T-helper 2 cell treated with Interferon-gamma antibody and Interleukin-4, amounts not matched to agents 5 μg/mL and 100 μg/mL, for 36 hours (primary cell): ENCODE results near the gene SURF6.

ENCODE experiments used
- DNase-seq: peaks from one replicate; pipeline ENCODE4 v3.0.0; 2021; ENCODE audit warnings: low spot score
- H3K27ac Mint-ChIP-seq: one replicate; pipeline ENCODE4 v1.8.0; 2021; ENCODE audit warnings: mild to moderate bottlenecking, mixed read lengths
- H3K27me3 Mint-ChIP-seq: one replicate; pipeline ENCODE4 v1.8.0; 2021; ENCODE audit warnings: low read depth, mixed read lengths
- H3K36me3 Mint-ChIP-seq: one replicate; pipeline ENCODE4 v1.8.0; 2021; ENCODE audit warnings: low read depth, mixed read lengths
- H3K4me1 Mint-ChIP-seq: one replicate; pipeline ENCODE4 v1.8.0; 2021; ENCODE audit warnings: low read depth, mixed read lengths
- H3K4me3 Mint-ChIP-seq: one replicate; pipeline ENCODE4 v1.8.0; 2022; ENCODE audit warnings: mild to moderate bottlenecking, moderate library complexity, mixed read lengths
- H3K9me3 Mint-ChIP-seq: one replicate; pipeline ENCODE4 v1.8.0; 2021; ENCODE audit warnings: mixed read lengths

SURF6 gene

GRCh38 chr9:133374612-133375115 is 38.7 kb upstream of the SURF6 start:
- peaks cover 44% of the 10 kb centered on the region for H3K36me3 Mint-ChIP-seq
- peak overlapping the region; percentile 98 for H3K27ac Mint-ChIP-seq
- H3K4me1 Mint-ChIP-seq: peaks cover 43% of the 10 kb centered on the region
- peak; percentile 39 for DNase-seq
- no peaks in the 10 kb centered on the region for H3K9me3 Mint-ChIP-seq
- H3K27me3 Mint-ChIP-seq: peaks cover 5% of the 10 kb centered on the region
- peak overlapping the region; percentile 89 for H3K4me3 Mint-ChIP-seq

- Mint-ChIP-seq H3K27ac (peak overlapping the region; percentile 85), H3K36me3 (peaks cover 57% of the 10 kb centered on the region), H3K4me3 (peak overlapping the region; percentile 67), H3K4me1 (peaks cover 49% of the 10 kb centered on the region), H3K9me3 (no peaks in the 10 kb centered on the region), H3K27me3 (peaks cover under 1% of the 10 kb centered on the region)
- no peak for DNase-seq
Observed at GRCh38 chr9:133372144-133372543, 36.2 kb upstream of the SURF6 start.

GRCh38 chr9:133371261-133371711 is 35.3 kb upstream of the SURF6 start:
- peak; percentile 87 for DNase-seq
- H3K4me3 Mint-ChIP-seq: peak overlapping the region; percentile 67
- peaks cover 61% of the 10 kb centered on the region for H3K36me3 Mint-ChIP-seq
- H3K4me1 Mint-ChIP-seq: peaks cover 50% of the 10 kb centered on the region
- no peaks in the 10 kb centered on the region for H3K27me3 Mint-ChIP-seq
- no peaks in the 10 kb centered on the region for H3K9me3 Mint-ChIP-seq
- peak overlapping the region; percentile 85 for H3K27ac Mint-ChIP-seq

GRCh38 chr9:133370685-133371084 is 34.7 kb upstream of the SURF6 start:
- H3K36me3 Mint-ChIP-seq: peaks cover 67% of the 10 kb centered on the region
- H3K9me3 Mint-ChIP-seq: no peaks in the 10 kb centered on the region
- peaks cover 50% of the 10 kb centered on the region for H3K4me1 Mint-ChIP-seq
- peak overlapping the region; percentile 85 for H3K27ac Mint-ChIP-seq
- no peak for DNase-seq
- H3K27me3 Mint-ChIP-seq: no peaks in the 10 kb centered on the region
- peak overlapping the region; percentile 67 for H3K4me3 Mint-ChIP-seq

GRCh38 chr9:133369933-133370332 is 33.9 kb upstream of the SURF6 start:
- peak overlapping the region; percentile 67 for H3K4me3 Mint-ChIP-seq
- H3K27ac Mint-ChIP-seq: peak overlapping the region; percentile 85
- H3K36me3 Mint-ChIP-seq: peaks cover 70% of the 10 kb centered on the region
- no peaks in the 10 kb centered on the region for H3K9me3 Mint-ChIP-seq
- H3K27me3 Mint-ChIP-seq: no peaks in the 10 kb centered on the region
- DNase-seq: no peak
- H3K4me1 Mint-ChIP-seq: peaks cover 50% of the 10 kb centered on the region

- peaks cover 50% of the 10 kb centered on the region for H3K4me1 Mint-ChIP-seq
- H3K4me3 Mint-ChIP-seq: peak overlapping the region; percentile 67
- H3K27ac Mint-ChIP-seq: peak overlapping the region; percentile 85
- DNase-seq: no peak
- H3K36me3 Mint-ChIP-seq: peaks cover 66% of the 10 kb centered on the region
- no peaks in the 10 kb centered on the region for H3K9me3 Mint-ChIP-seq
- H3K27me3 Mint-ChIP-seq: no peaks in the 10 kb centered on the region
Observed at GRCh38 chr9:133369422-133369821, 33.4 kb upstream of the SURF6 start.

- Mint-ChIP-seq H3K9me3 (no peaks in the 10 kb centered on the region), H3K4me1 (peaks cover 49% of the 10 kb centered on the region)
- DNase-seq: no peak
Observed at GRCh38 chr9:133368249-133368881, 32.4 kb upstream of the SURF6 start.

GRCh38 chr9:133367778-133368177 is 31.8 kb upstream of the SURF6 start:
- H3K27ac Mint-ChIP-seq: no peak overlapping the region
- H3K4me1 Mint-ChIP-seq: peaks cover 44% of the 10 kb centered on the region

More at GRCh38 chr9:133368249-133368881, 32.4 kb upstream of the SURF6 start:
- Mint-ChIP-seq H3K36me3 (peaks cover 70% of the 10 kb centered on the region), H3K27me3 (no peaks in the 10 kb centered on the region), H3K27ac (peak overlapping the region; percentile 85), H3K4me3 (peak overlapping the region; percentile 67)

GRCh38 chr9:133367221-133367620 is 31.2 kb upstream of the SURF6 start:
- Mint-ChIP-seq H3K4me1 (peaks cover 40% of the 10 kb centered on the region), H3K36me3 (peaks cover 67% of the 10 kb centered on the region), H3K27ac (peak overlapping the region; percentile 36), H3K27me3 (no peaks in the 10 kb centered on the region), H3K4me3 (no peak overlapping the region), H3K9me3 (no peaks in the 10 kb centered on the region)
- no peak for DNase-seq

More at GRCh38 chr9:133367778-133368177, 31.8 kb upstream of the SURF6 start:
- H3K9me3 Mint-ChIP-seq: no peaks in the 10 kb centered on the region
- no peaks in the 10 kb centered on the region for H3K27me3 Mint-ChIP-seq
- H3K4me3 Mint-ChIP-seq: no peak overlapping the region
- peaks cover 70% of the 10 kb centered on the region for H3K36me3 Mint-ChIP-seq
- no peak for DNase-seq

GRCh38 chr9:133366435-133366834 is 30.4 kb upstream of the SURF6 start:
- peaks cover 71% of the 10 kb centered on the region for H3K36me3 Mint-ChIP-seq
- H3K9me3 Mint-ChIP-seq: no peaks in the 10 kb centered on the region
- peaks cover 36% of the 10 kb centered on the region for H3K4me1 Mint-ChIP-seq
- no peaks in the 10 kb centered on the region for H3K27me3 Mint-ChIP-seq
- H3K27ac Mint-ChIP-seq: no peak overlapping the region
- no peak overlapping the region for H3K4me3 Mint-ChIP-seq
- no peak for DNase-seq

- Mint-ChIP-seq H3K9me3 (no peaks in the 10 kb centered on the region), H3K27ac (peak overlapping the region; percentile 21), H3K36me3 (peaks cover 55% of the 10 kb centered on the region), H3K4me1 (peaks cover 17% of the 10 kb centered on the region), H3K27me3 (no peaks in the 10 kb centered on the region), H3K4me3 (no peak overlapping the region)
- DNase-seq: no peak
Observed at GRCh38 chr9:133362359-133363044, 26.5 kb upstream of the SURF6 start.

- H3K36me3 Mint-ChIP-seq: peaks cover 52% of the 10 kb centered on the region
- H3K9me3 Mint-ChIP-seq: no peaks in the 10 kb centered on the region
- H3K27me3 Mint-ChIP-seq: no peaks in the 10 kb centered on the region
- no peak overlapping the region for H3K27ac Mint-ChIP-seq
- H3K4me1 Mint-ChIP-seq: peaks cover 15% of the 10 kb centered on the region
- H3K4me3 Mint-ChIP-seq: no peak overlapping the region
- no peak for DNase-seq
Observed at GRCh38 chr9:133361507-133362092, 25.6 kb upstream of the SURF6 start.

- no peak overlapping the region for H3K27ac Mint-ChIP-seq
- no peaks in the 10 kb centered on the region for H3K9me3 Mint-ChIP-seq
- H3K4me3 Mint-ChIP-seq: no peak overlapping the region
- H3K27me3 Mint-ChIP-seq: no peaks in the 10 kb centered on the region
- peaks cover 45% of the 10 kb centered on the region for H3K36me3 Mint-ChIP-seq
- peaks cover 15% of the 10 kb centered on the region for H3K4me1 Mint-ChIP-seq
- DNase-seq: no peak
Observed at GRCh38 chr9:133360400-133361393, 24.7 kb upstream of the SURF6 start.
